Parathyroid adenoma (tissue), 2 donors: ENCODE measurements around the gene ADGB.
"Not testable (repeated sequence)": the region's sequence is repeated elsewhere in the genome, so short reads cannot be mapped to it uniquely, and the experiment has no call there.

Experiments used
- H2AFZ ChIP-seq: fragments of 300-600 bp; sonication (generic); one replicate; pipeline ENCODE4 v1.7.0; 2017; ENCODE audit warnings: antibody characterized with exemption, mild to moderate bottlenecking
- H3K27ac ChIP-seq: fragments of 300-600 bp; sonication (generic); one replicate; pipeline ENCODE4 v1.7.0; 2017
- H3K27me3 ChIP-seq: fragments of 300-600 bp; sonication (generic); one replicate; pipeline ENCODE4 v1.7.0; 2017; ENCODE audit warnings: low read length; ENCODE audit not compliant: control insufficient read depth, insufficient read depth
- H3K36me3 ChIP-seq: fragments of 300-600 bp; sonication (generic); one replicate; pipeline ENCODE4 v1.7.0; 2017; ENCODE audit warnings: low read length; ENCODE audit not compliant: control insufficient read depth, insufficient read depth
- H3K4me1 ChIP-seq: fragments of 300-600 bp; sonication (generic); one replicate; pipeline ENCODE4 v1.7.0; 2017; ENCODE audit warnings: control low read depth
- H3K4me2 ChIP-seq: fragments of 300-600 bp; sonication (generic); one replicate; pipeline ENCODE4 v1.7.0; 2017; ENCODE audit warnings: low read length
- H3K4me3 ChIP-seq: fragments of 300-600 bp; sonication (generic); one replicate; pipeline ENCODE4 v1.7.0; 2017; ENCODE audit warnings: low read depth, low read length
- H3K79me2 ChIP-seq: fragments of 300-600 bp; sonication (generic); one replicate; pipeline ENCODE4 v1.7.0; 2017; ENCODE audit warnings: control low read depth
- H3K9ac ChIP-seq: fragments of 300-600 bp; sonication (generic); one replicate; pipeline ENCODE4 v1.7.0; 2017; ENCODE audit warnings: mild to moderate bottlenecking
- H3K9me3 ChIP-seq: fragments of 300-600 bp; sonication (generic); one replicate; pipeline ENCODE4 v1.7.0; 2017; ENCODE audit warnings: low read length; ENCODE audit not compliant: control insufficient read depth
- CTCF ChIP-seq: fragments of 300-600 bp; sonication (generic); IDR thresholded peaks from one replicate; pipeline ENCODE4 v1.7.0; 2017; ENCODE audit warnings: antibody characterized with exemption, mild to moderate bottlenecking
- donor health status: primary hyperparathyroidism.

The ADGB gene

GRCh38 chr6:146850238-146850896 is 251.6 kb downstream of the ADGB start:
- Histone ChIP-seq H3K79me2 (no peaks in the 10 kb centered on the region), H3K4me2 (no peak overlapping the region), H3K9me3 (no peaks in the 10 kb centered on the region), H3K27me3 (no peaks in the 10 kb centered on the region), H3K9ac (no peak overlapping the region), H3K4me3 (no peak overlapping the region), H2AFZ (no peak overlapping the region), H3K4me1 (no peaks in the 10 kb centered on the region), H3K36me3 (no peaks in the 10 kb centered on the region), H3K27ac (no peak overlapping the region)
- no peak for TF ChIP-seq CTCF

DNA sequence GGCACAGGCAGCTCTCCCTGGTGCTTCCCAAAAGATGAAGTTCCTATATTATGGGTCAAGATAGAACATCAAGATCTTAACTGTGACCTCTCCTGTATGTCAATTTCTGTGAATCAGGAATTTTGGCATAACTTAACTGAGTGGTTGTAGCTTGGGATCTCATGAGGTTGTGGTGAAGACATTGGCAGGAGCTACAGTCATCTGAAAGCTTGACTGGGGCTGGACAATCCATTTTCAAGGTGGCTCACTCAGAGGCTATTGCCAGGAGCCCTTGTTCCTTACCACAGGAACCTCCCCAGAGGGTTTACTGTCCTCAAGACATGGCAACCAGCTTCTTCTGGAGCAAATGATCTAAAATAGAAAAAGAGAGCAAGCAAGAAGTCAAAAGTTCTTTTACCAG is 252.2 kb downstream of the ADGB start:
- Histone ChIP-seq H3K36me3 (no peaks in the 10 kb centered on the region), H3K79me2 (no peaks in the 10 kb centered on the region), H3K9me3 (no peaks in the 10 kb centered on the region), H2AFZ (no peak overlapping the region), H3K9ac (no peak overlapping the region), H3K4me1 (no peaks in the 10 kb centered on the region), H3K4me2 (no peak overlapping the region), H3K4me3 (no peak overlapping the region), H3K27ac (no peak overlapping the region), H3K27me3 (no peaks in the 10 kb centered on the region)
- no peak for TF ChIP-seq CTCF

GRCh38 chr6:146851837-146852236 is 253.1 kb downstream of the ADGB start:
- no peaks in the 10 kb centered on the region for H3K79me2 ChIP-seq
- no peaks in the 10 kb centered on the region for H3K4me1 ChIP-seq
- H3K9ac ChIP-seq: no peak overlapping the region
- H3K27ac ChIP-seq: no peak overlapping the region
- H3K36me3 ChIP-seq: no peaks in the 10 kb centered on the region
- no peaks in the 10 kb centered on the region for H3K27me3 ChIP-seq
- no peaks in the 10 kb centered on the region for H3K9me3 ChIP-seq
- H3K4me3 ChIP-seq: no peak overlapping the region
- no peak overlapping the region for H2AFZ ChIP-seq
- no peak overlapping the region for H3K4me2 ChIP-seq
- no peak for TF ChIP-seq CTCF

GRCh38 chr6:146854521-146855255 is 255.9 kb downstream of the ADGB start:
- not testable (repeated sequence) for H3K4me2 ChIP-seq, H3K4me3 ChIP-seq, H3K9ac ChIP-seq, H3K9me3 ChIP-seq, H3K27ac ChIP-seq, H3K27me3 ChIP-seq, H3K36me3 ChIP-seq, H3K79me2 ChIP-seq
- peak overlapping the region; percentile 30 for H2AFZ ChIP-seq
- peaks cover 20% of the 10 kb centered on the region for H3K4me1 ChIP-seq

- no peak for TF ChIP-seq CTCF
- Histone ChIP-seq H2AFZ (peak overlapping the region; percentile 31), H3K9ac (no peak overlapping the region), H3K27me3 (no peaks in the 10 kb centered on the region), H3K27ac (no peak overlapping the region), H3K79me2 (no peaks in the 10 kb centered on the region), H3K36me3 (no peaks in the 10 kb centered on the region), H3K4me3 (no peak overlapping the region), H3K4me2 (no peak overlapping the region), H3K4me1 (peaks cover 32% of the 10 kb centered on the region), H3K9me3 (no peaks in the 10 kb centered on the region)
Measured at GRCh38 chr6:146855889-146856288, 257.1 kb downstream of the ADGB start.
